GM12878 (cell line): ENCODE results near the gene ZNF800. TPM values are rescaled to one million over a fixed set of nuclear protein-coding genes. Genes with fewer than 3 reads are reported as not detected.

ENCODE experiments used
- ATAC-seq: fragments of 200-7000 bp; cut with Tn5 transposase; 3 replicates; pipeline ENCODE4 v1.9.1; 2020; ENCODE audit warnings: mild to moderate bottlenecking, moderate library complexity
- BruUV-seq: library from RNA; stranded (reverse); fragments of 400-500 nt; replicated peaks from 2 replicates; lab custom pipeline; 2021; lab: Mats Ljungman, UMichigan
- CTCF ChIA-PET: fragments of 300-600 bp; sonication (Branson Sonifier 250); formaldehyde crosslinking; extraction: SDS; loops from one replicate; lab custom pipeline; 2021; ENCODE audit warnings: inconsistent platforms; lab: Yijun Ruan, JAX
- POLR2A ChIA-PET: fragments of 350-600 bp; formaldehyde crosslinking; extraction: SDS; loops from one replicate; lab custom pipeline; 2021; ENCODE audit warnings: inconsistent platforms; lab: Charles Lee
- RAD21 ChIA-PET: fragments of 300-600 bp; sonication (Branson Sonifier 250); formaldehyde crosslinking; loops from one replicate; lab custom pipeline; 2023; ENCODE audit warnings: antibody characterized with exemption; ENCODE audit not compliant: unreplicated experiment; lab: Charles Lee
- SMC1A ChIA-PET: fragments of 300-600 bp; sonication (Branson Sonifier 250); formaldehyde crosslinking; loops from one replicate; lab custom pipeline; 2023; ENCODE audit not compliant: unreplicated experiment, uncharacterized antibody; lab: Charles Lee
- DNase-seq: peaks from one replicate; pipeline ENCODE4 v3.0.0-alpha.2; 2011; ENCODE audit warnings: low read depth, low spot score
- FAIRE-seq: peaks from 3 replicates; lab custom pipeline; 2011; peaks lifted over from hg19 to GRCh38; lab: Jason Lieb, UNC
- H2AFZ ChIP-seq: 2 replicates; pipeline ENCODE4 v1.6.0; 2011; ENCODE audit warnings: low read depth, low read length, control low read depth; ENCODE audit not compliant: control insufficient read depth
- H3K27ac ChIP-seq: 2 replicates; pipeline ENCODE4 v1.5.1; 2011; ENCODE audit warnings: control low read depth; ENCODE audit not compliant: control insufficient read depth, insufficient read depth
- H3K27me3 ChIP-seq, 2 experiments: replicated peaks in 1 of 2; 2 replicates each; pipeline versions ENCODE4 v1.6.0 to v1.6.1; 2011; ENCODE audit warnings: low read length in 1 of 2; ENCODE audit not compliant: control insufficient read depth in 2 of 2, insufficient read depth in 2 of 2
- H3K36me3 ChIP-seq, 2 experiments: 2 replicates each; pipeline ENCODE4 v1.5.1; 2011; ENCODE audit warnings: low read length in 1 of 2; ENCODE audit not compliant: control insufficient read depth in 2 of 2, insufficient read depth in 2 of 2
- H3K4me1 ChIP-seq: 2 replicates; pipeline ENCODE4 v1.6.1; 2011; ENCODE audit warnings: mild to moderate bottlenecking, low read length, moderate library complexity, mixed read lengths; ENCODE audit not compliant: control insufficient read depth, insufficient read depth
- H3K4me2 ChIP-seq: 2 replicates; pipeline ENCODE4 v1.6.0; 2011; ENCODE audit warnings: control low read depth; ENCODE audit not compliant: control insufficient read depth, insufficient read depth
- H3K4me3 ChIP-seq: fragments of 200-600 bp; sonication (generic); 2 replicates; pipeline ENCODE4 v1.5.1; 2016
- H3K79me2 ChIP-seq: 2 replicates; pipeline ENCODE4 v1.6.0; 2011; ENCODE audit warnings: low read length; ENCODE audit not compliant: control insufficient read depth, insufficient read depth
- H3K9ac ChIP-seq: 2 replicates; pipeline ENCODE4 v1.8.0; 2011; ENCODE audit warnings: low read length, control low read depth, mixed read lengths; ENCODE audit not compliant: control insufficient read depth, insufficient read depth
- H3K9me3 ChIP-seq: replicated peaks from 3 replicates; pipeline ENCODE4 v1.5.1; 2011; ENCODE audit warnings: mild to moderate bottlenecking, low read length; ENCODE audit not compliant: control insufficient read depth, insufficient read depth
- H4K20me1 ChIP-seq: 2 replicates; pipeline ENCODE4 v1.6.0; 2011; ENCODE audit not compliant: control insufficient read depth, insufficient read depth
- ATF7 ChIP-seq: fragments of 450-650 bp; IDR thresholded peaks from 2 replicates; pipeline ENCODE4 v1.6.1; 2016; ENCODE audit warnings: low read depth, mild to moderate bottlenecking
- CHD2 ChIP-seq: IDR thresholded peaks from 2 replicates; pipeline ENCODE4 v1.6.1; 2011; ENCODE audit warnings: low read depth, low read length, improper control_type of control experiment, borderline replicate concordance
- GABPA ChIP-seq: IDR thresholded peaks from 2 replicates; pipeline ENCODE4 v1.6.1; 2014; ENCODE audit warnings: antibody characterized with exemption, low read depth, mild to moderate bottlenecking, inconsistent platforms
- MYB ChIP-seq: fragments of 150-350 bp; IDR thresholded peaks from 2 replicates; pipeline ENCODE4 v1.6.1; 2014; ENCODE audit warnings: mild to moderate bottlenecking, low read depth, low read length, borderline replicate concordance
- NRF1 ChIP-seq: conservative IDR thresholded peaks from 2 replicates; pipeline ENCODE4 v1.6.1; 2011; ENCODE audit warnings: mild to moderate bottlenecking, low read depth, low read length, improper control_type of control experiment
- POLR2AphosphoS5 ChIP-seq: IDR thresholded peaks from 2 replicates; pipeline ENCODE4 v1.6.1; 2011; ENCODE audit warnings: mild to moderate bottlenecking, low read length, inconsistent platforms
- POU2F2 ChIP-seq: IDR thresholded peaks from 3 replicates; pipeline ENCODE4 v1.6.1; 2011; ENCODE audit warnings: low read depth, mild to moderate bottlenecking, low read length, borderline replicate concordance
- RBBP5 ChIP-seq: fragments of 200-600 bp; sonication (generic); conservative IDR thresholded peaks from 2 replicates; pipeline ENCODE4 v1.6.1; 2016
- SREBF1 ChIP-seq: IDR thresholded peaks from 2 replicates; pipeline ENCODE4 v1.6.1; 2012; ENCODE audit warnings: mild to moderate bottlenecking, low read length
- ZBED1 ChIP-seq: IDR thresholded peaks from 2 replicates; pipeline ENCODE4 v1.6.1; 2016; ENCODE audit warnings: borderline replicate concordance
- ZZZ3 ChIP-seq: IDR thresholded peaks from 2 replicates; pipeline ENCODE4 v1.6.1; 2011; ENCODE audit warnings: low read depth; ENCODE audit not compliant: control insufficient read depth, insufficient read length
- WGBS: methylation state at CpG from one replicate; pipeline ENCODE4 v1.1.6; 2016; ENCODE audit warnings: low lambda C conversion rate; ENCODE audit not compliant: insufficient replicate concordance, insufficient coverage; ENCODE audit errors: missing lambda C conversion rate; 5-methylcytosine and 5-hydroxymethylcytosine counted together
- in situ Hi-C: fragments of 300-500 bp; cut with MboI; formaldehyde crosslinking; loops from 9 replicates; pipeline ENCODE4 v1.14.3; 2018; ENCODE audit warnings: mixed read lengths
- intact Hi-C: fragments of 100-400 bp; cut with micrococcal nuclease; formaldehyde crosslinking; loops from one replicate; pipeline ENCODE4 v1.14.2; 2022; ENCODE audit not compliant: unreplicated experiment
- polyA plus RNA-seq, 11 experiments: library from polyadenylated mRNA; depleted of rRNA in 4 of 11; unstranded in 6 of 11; stranded (reverse) in 5 of 11; fragments of >200 nt; fragmentation: Nextera tagmentation in 4 of 11; fragmentation: Illumina TruSeq in 1 of 11; extraction: Ambion mirVana in 4 of 11; extraction: Trizol in 1 of 11; gene quantifications; 1 replicate in 1 of 11; 2 replicates in 10 of 11; pipeline versions ENCODE4 v1.2.1 to v1.2.3, GENCODE V29; 2011 to 2016; ENCODE audit warnings: inconsistent platforms in 2 of 11, missing spikeins in 2 of 11, low read depth in 1 of 11
- total RNA-seq, 4 experiments: library from RNA; depleted of rRNA in 3 of 4; stranded (reverse); fragments of >200 nt in 3 of 4; fragmentation: Illumina TruSeq in 1 of 4; extraction: Trizol in 1 of 4; gene quantifications; 2 replicates each; pipeline versions ENCODE4 v1.2.1 to v1.2.3, GENCODE V29; 2013 to 2021
- TF ChIP-seq, protein P1 (sequence below): fragments of 450-650 bp; formaldehyde crosslinking; IDR thresholded peaks from 2 replicates; pipeline ENCODE4 v1.4.0; 2020; ENCODE audit warnings: mild to moderate bottlenecking, moderate library complexity
- TF ChIP-seq, protein P2 (sequence below): IDR thresholded peaks from 2 replicates; pipeline ENCODE4 v1.6.1; 2012; ENCODE audit warnings: mild to moderate bottlenecking, low read depth, low read length
- TF ChIP-seq, protein P3 (sequence below): fragments of 450-650 bp; conservative IDR thresholded peaks from 2 replicates; pipeline ENCODE4 v1.6.1; 2017; ENCODE audit warnings: mild to moderate bottlenecking, moderate library complexity

ZNF800 gene
- total and polyA plus RNA-seq, 10 of the 15 experiments (the other 5 are each of a cell fraction or from before 2014, with no cell fraction given) = 6.8 to 33.9 (median 23.8) TPM

DNA sequence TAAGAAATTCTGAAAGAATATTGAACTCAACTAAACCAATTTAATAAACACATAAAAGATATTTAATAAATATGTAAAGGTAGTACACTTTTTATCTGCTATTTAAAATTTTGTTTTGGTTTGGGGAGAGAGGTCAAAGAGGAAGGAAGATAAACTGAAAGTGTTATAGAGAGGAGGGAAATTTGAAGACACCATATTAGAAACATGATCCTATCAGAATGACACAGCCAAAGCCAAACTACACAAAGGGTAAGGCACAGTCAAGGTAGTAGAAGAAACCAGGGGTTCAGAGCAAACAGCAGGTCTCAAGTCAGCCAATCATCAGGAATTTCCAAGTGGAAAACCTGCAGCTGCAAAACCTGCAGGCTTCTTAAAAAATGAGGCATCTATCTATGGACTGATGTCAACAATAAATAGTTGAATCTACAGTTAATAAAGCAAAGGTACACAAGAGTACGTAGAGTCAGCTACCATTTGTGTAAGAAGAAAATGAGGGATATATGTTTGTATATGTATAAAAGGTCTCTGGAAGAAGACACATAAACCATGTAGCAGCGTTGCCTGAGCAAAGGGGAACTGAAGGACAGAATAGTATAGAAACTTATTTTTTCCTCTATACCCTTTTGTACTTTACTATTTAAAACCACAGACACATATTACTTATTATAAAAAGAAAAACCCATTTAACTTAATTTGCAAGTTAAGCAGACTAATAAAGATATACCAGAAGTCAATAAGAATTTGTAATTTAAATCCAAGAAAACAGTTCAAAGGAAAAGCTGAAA is 10.0 kb downstream of the ZNF800 start:
- CTCF ChIA-PET = interaction anchor here (0.7 to 2.3 kb wide), 4 partner anchors 9 to 1759 kb away, joined by 3 to 10 read pairs (median 3); no protein-coding TSS in a partner anchor
- BruUV-seq = no TSS peak
- TF ChIP-seq POLR2AphosphoS5 = no peak
- no peak for TF ChIP-seq SREBF1
- TF ChIP-seq CHD2 = no peak
- no peak for TF ChIP-seq POU2F2
- no peak for TF ChIP-seq MYB
- TF ChIP-seq, protein P1, sequence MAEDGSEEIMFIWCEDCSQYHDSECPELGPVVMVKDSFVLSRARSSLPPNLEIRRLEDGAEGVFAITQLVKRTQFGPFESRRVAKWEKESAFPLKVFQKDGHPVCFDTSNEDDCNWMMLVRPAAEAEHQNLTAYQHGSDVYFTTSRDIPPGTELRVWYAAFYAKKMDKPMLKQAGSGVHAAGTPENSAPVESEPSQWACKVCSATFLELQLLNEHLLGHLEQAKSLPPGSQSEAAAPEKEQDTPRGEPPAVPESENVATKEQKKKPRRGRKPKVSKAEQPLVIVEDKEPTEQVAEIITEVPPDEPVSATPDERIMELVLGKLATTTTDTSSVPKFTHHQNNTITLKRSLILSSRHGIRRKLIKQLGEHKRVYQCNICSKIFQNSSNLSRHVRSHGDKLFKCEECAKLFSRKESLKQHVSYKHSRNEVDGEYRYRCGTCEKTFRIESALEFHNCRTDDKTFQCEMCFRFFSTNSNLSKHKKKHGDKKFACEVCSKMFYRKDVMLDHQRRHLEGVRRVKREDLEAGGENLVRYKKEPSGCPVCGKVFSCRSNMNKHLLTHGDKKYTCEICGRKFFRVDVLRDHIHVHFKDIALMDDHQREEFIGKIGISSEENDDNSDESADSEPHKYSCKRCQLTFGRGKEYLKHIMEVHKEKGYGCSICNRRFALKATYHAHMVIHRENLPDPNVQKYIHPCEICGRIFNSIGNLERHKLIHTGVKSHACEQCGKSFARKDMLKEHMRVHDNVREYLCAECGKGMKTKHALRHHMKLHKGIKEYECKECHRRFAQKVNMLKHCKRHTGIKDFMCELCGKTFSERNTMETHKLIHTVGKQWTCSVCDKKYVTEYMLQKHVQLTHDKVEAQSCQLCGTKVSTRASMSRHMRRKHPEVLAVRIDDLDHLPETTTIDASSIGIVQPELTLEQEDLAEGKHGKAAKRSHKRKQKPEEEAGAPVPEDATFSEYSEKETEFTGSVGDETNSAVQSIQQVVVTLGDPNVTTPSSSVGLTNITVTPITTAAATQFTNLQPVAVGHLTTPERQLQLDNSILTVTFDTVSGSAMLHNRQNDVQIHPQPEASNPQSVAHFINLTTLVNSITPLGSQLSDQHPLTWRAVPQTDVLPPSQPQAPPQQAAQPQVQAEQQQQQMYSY (CRISPR knock-in tag) = no peak
- TF ChIP-seq GABPA = no peak
- TF ChIP-seq, protein P2, sequence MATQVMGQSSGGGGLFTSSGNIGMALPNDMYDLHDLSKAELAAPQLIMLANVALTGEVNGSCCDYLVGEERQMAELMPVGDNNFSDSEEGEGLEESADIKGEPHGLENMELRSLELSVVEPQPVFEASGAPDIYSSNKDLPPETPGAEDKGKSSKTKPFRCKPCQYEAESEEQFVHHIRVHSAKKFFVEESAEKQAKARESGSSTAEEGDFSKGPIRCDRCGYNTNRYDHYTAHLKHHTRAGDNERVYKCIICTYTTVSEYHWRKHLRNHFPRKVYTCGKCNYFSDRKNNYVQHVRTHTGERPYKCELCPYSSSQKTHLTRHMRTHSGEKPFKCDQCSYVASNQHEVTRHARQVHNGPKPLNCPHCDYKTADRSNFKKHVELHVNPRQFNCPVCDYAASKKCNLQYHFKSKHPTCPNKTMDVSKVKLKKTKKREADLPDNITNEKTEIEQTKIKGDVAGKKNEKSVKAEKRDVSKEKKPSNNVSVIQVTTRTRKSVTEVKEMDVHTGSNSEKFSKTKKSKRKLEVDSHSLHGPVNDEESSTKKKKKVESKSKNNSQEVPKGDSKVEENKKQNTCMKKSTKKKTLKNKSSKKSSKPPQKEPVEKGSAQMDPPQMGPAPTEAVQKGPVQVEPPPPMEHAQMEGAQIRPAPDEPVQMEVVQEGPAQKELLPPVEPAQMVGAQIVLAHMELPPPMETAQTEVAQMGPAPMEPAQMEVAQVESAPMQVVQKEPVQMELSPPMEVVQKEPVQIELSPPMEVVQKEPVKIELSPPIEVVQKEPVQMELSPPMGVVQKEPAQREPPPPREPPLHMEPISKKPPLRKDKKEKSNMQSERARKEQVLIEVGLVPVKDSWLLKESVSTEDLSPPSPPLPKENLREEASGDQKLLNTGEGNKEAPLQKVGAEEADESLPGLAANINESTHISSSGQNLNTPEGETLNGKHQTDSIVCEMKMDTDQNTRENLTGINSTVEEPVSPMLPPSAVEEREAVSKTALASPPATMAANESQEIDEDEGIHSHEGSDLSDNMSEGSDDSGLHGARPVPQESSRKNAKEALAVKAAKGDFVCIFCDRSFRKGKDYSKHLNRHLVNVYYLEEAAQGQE = no peak
- TF ChIP-seq NRF1 = no peak
- TF ChIP-seq ZZZ3 = no peak
- TF ChIP-seq ATF7 = no peak
- TF ChIP-seq ZBED1 = no peak
- no peak for TF ChIP-seq RBBP5
- TF ChIP-seq, protein P3, sequence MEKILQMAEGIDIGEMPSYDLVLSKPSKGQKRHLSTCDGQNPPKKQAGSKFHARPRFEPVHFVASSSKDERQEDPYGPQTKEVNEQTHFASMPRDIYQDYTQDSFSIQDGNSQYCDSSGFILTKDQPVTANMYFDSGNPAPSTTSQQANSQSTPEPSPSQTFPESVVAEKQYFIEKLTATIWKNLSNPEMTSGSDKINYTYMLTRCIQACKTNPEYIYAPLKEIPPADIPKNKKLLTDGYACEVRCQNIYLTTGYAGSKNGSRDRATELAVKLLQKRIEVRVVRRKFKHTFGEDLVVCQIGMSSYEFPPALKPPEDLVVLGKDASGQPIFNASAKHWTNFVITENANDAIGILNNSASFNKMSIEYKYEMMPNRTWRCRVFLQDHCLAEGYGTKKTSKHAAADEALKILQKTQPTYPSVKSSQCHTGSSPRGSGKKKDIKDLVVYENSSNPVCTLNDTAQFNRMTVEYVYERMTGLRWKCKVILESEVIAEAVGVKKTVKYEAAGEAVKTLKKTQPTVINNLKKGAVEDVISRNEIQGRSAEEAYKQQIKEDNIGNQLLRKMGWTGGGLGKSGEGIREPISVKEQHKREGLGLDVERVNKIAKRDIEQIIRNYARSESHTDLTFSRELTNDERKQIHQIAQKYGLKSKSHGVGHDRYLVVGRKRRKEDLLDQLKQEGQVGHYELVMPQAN = no peak
- H3K9me3 ChIP-seq = no peaks in the 10 kb centered on the region
- peak overlapping the region; percentile 53 for H3K4me2 ChIP-seq
- peaks cover 73% of the 10 kb centered on the region for H3K79me2 ChIP-seq
- RAD21 ChIA-PET = interaction anchor here (1.0 to 1.2 kb wide), 2 partner anchors 29 to 65 kb away, joined by 3 to 4 read pairs; no protein-coding TSS in a partner anchor
- FAIRE-seq = no peak
- intact Hi-C loops = loop anchor here (2.0 kb wide), 1 partner anchor 14 kb away; no protein-coding TSS in a partner anchor
- H3K27me3 ChIP-seq = no peaks in the 10 kb centered on the region
- no peak overlapping the region for H2AFZ ChIP-seq
- in situ Hi-C loops = no loop called here
- H3K36me3 ChIP-seq = peaks cover 0 to 21% of the 10 kb centered on the region in 2 experiments; a peak in 1 of 4 replicates
- peak overlapping the region; percentile 21; the same call in 1 of the 2 replicates for H3K4me3 ChIP-seq
- peaks cover 3% of the 10 kb centered on the region; the same call in 1 of the 2 replicates for H3K4me1 ChIP-seq
- peak; percentile 64 for ATAC-seq
- SMC1A ChIA-PET = interaction anchor here (0.8 to 1.7 kb wide), 4 partner anchors 9 to 35 kb away, joined by 3 to 8 read pairs (median 3); no protein-coding TSS in a partner anchor
- H3K27ac ChIP-seq = no peak overlapping the region
- POLR2A ChIA-PET = interaction anchor here (0.7 to 2.4 kb wide), 2 partner anchors 9 to 15 kb away, joined by 4 to 15 read pairs; partner anchors contain the start of gene ZNF800
- no peaks in the 10 kb centered on the region for H4K20me1 ChIP-seq
- H3K9ac ChIP-seq = no peak overlapping the region
- 50% methylated on average over 2 of the region's 2 CpGs for WGBS
- no peak for DNase-seq
